GM18870 (cell line): ENCODE measurements around the gene METTL21C.

Source experiments
- ATAC-seq: cut with Tn5 transposase; IDR thresholded peaks from one replicate; pipeline ENCODE4 v1.9.1; 2021; ENCODE audit warnings: moderate library complexity; ENCODE audit not compliant: unreplicated experiment

Gene METTL21C

DNA sequence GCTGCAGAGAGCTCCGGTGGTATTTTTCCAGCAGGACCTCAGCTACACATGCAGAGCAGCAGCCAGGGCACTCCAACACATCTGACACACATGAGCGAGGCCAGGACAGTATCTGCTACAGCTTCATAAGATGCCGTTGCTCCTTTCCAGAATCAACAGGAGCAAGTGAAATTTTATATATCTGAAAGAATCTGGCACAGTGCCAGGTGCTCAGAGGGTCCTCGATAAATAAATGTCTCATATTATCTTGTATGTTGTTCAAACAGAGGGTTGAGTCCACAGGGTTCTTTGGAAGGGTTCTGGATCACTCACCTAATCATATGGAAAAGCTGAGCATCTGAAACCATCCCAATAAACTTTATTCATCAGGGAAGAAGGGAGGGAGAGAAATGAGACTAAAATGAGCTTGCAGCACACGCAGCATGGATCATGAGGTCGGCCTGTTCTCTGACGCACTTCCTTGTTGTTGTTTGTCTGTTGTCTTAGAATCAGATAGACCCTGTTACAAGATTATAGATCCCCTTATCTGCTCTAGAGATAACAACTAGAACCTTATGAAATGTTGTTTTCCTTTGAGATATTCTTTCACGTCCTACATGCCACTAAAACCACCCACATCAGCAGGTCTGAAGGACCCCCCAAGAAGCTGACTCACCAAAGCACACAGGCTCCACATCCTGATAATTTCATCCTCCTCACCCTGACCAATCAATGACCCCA is 3.2 kb upstream of the METTL21C start:
- ATAC-seq, result no peak

DNA sequence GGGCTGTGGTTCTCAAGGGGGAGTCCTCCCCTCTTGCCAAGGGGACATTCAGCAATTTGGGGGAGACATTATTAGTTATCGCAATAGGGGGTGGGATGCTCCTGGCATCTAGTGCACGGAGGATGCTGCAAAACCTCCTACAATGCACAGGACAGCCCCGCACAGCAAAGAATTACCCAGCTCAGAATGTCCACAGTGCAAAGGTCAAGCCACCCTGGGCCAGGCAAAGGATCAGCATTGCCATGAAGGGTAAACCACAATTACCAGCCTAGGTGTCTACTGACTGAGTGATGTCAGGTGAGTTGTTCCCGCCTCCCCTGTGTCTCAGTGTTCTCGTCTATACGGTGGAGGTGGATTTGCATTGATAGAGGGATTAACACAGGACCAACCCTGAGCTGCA is 2.4 kb upstream of the METTL21C start:
- no peak for ATAC-seq

GRCh38 chr13:102696465-102696864 is 1.6 kb upstream of the METTL21C start:
- ATAC-seq, result no peak

GRCh38 chr13:102693776-102694175 is 1.1 kb downstream of the METTL21C start:
- ATAC-seq, result no peak

GRCh38 chr13:102693250-102693649 is 1.6 kb downstream of the METTL21C start:
- no peak for ATAC-seq

- ATAC-seq, result no peak
Measured at GRCh38 chr13:102692491-102692826, 2.4 kb downstream of the METTL21C start.

GRCh38 chr13:102690883-102691282 is 4.0 kb downstream of the METTL21C start:
- ATAC-seq, result no peak

- ATAC-seq, result no peak
Measured at GRCh38 chr13:102688306-102688973, 6.4 kb downstream of the METTL21C start.

DNA sequence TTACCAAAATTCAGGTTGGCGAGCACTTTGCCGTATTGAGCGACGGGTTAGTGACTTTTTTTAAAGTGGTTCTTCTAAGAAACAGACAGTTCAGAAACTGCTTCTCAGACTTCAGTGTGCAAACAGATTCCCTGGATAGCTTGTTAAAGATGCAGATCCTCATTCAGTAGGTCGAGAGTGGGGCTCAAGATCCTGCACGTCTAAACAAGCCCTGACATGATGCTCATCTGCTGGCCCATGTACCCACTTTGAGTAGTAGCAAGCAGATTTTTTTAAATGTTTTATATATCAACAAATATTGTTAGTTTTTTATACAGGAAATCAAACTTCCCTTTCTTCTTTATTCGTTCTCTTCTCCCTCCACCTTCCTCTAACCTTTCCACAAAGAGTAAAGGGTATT is 7.3 kb downstream of the METTL21C start:
- no peak for ATAC-seq

- no peak for ATAC-seq
Measured at GRCh38 chr13:102686024-102686423, 8.8 kb downstream of the METTL21C start.

- no peak for ATAC-seq
Measured at GRCh38 chr13:102683637-102684036, 11.2 kb downstream of the METTL21C start.

DNA sequence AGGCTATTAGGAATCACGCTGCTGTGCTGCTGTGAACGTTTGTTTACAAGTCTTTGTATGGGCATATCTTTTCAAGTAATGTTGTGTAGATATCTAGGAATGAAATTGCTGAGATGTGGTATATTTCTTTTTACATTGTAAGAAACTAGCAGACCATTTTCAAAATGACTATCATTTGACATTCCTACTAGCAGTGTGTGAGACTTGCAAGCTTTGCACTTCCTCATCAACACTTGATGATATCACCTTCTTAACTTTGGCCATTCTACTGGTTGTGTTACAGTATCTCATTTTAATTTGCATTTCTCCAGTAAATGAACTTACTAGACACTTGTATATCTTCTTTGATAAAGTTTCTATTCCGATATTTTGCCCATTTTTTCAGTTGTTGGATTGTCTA is 12.1 kb downstream of the METTL21C start:
- ATAC-seq, result no peak

DNA sequence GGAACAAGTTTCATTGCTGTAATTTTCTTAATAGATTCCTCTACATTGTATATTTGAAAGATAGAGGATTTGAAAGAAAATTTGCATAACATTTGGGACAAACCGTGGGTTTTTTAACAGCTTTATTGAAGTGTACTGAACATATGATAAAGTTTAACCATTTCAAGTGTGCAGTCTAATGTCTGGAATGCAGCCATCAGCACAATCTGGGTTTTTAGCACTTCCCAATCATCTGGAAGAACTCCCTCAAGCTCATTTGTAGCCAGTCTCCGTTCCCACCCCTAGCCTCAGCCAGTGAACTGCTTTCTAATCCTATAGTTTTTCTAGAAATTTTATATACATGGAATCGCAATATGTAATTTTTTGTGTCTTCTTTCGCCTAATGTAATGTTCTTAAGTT is 12.6 kb downstream of the METTL21C start:
- ATAC-seq, result no peak

DNA sequence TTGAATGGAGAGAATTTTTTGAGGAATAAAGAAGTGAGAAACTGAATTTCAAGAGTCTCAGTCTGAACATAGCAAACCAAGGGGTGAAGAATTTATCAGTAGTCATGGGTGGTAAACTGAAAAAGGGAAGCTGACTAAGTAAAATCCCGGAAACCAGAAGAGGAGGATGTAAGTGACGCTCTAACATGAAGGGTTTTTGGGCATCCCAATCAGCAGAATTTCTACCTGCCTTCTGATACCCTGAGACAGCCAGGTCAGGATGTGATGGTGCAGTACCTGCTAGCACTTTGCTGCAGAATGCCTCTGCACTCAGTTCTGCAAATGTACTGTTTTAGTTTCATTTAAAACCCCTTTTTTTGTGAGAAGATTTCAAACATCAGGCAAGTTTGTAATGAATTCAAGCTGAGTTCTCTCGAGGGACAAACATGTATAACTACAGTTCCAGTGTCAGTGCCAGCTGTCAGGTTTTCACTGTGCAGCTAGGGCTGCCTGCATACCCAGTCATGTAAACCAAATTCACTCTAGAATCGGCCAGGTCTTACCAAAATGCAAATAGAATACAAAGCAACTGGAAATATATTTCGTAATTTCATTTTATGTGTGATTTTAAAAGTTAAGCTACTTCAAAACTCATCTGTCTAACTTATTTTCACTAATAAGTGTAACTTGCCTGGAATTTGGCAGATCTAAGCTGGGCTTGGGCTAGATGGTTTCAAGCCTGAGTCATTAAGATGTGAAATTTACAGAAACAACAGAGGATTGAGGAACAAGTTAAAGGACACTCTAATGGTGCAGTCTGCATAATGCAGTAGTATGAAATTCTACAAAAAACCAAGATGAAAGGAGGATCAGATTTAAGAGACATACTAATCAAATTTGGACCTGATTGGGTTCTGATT is 13.8 kb downstream of the METTL21C start:
- no peak for ATAC-seq

DNA sequence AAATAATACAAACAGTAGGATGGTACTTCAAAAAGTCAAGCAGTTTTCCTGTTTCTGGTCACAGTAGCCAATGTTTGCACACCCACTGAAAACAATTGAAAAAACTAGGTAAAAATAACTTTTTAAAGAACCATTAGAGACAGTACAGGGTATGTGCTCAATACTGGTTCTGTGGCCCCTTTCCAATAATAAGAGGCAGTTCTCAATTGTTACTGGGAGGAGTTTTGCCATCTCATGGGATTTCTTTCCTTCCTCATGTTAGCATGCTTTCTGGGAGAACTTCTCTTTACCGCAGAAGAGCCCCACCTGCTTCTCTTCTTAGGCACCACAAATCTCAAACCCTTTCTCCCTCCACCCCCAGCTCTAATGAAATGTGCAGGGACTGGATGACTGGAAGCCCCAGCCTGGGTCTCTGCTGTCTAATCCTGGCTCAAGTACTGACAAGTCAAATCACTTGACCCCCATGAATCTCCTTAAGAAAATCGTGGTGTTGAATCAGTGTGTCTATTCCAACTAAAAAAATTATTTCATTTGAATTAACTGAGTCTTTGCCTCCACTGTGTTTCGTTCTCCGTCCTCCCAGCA is 14.6 kb downstream of the METTL21C start:
- no peak for ATAC-seq

- ATAC-seq, result no peak
Measured at GRCh38 chr13:102679449-102680132, 15.3 kb downstream of the METTL21C start.

DNA sequence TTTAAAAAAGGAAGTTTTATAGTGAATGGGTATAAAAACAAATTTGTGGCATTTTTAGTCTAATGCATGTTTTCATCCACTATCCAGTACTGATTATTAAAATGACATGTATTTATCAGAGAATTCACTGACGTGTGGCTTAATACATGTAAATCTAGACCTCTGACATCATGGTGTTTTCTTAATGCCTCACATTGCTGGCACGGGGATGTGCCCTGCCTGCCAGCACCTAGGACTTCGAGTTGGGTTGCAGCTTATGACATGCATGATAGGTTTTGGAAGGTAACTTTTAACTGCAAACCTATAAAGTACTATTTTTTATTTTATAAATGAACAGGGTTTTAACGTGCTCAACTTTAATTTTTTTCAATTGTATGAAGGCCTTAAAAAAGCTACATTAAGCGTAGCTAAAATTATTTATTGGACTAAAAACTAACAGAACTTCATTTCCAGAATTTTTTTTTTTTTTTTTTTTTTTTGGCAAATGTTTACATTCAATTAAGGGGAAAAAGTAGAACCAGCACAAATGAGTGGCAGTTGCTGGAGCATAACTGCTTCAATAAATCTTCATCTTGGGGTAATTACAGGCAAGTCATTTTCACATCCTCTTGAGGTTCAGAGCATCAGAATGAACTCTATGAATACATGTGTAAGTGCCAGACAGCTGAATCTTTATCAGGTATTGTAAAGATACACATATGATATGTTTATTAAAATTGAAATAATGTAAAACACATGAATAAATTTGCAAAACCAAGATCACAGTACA is 16.3 kb downstream of the METTL21C start:
- no peak for ATAC-seq

DNA sequence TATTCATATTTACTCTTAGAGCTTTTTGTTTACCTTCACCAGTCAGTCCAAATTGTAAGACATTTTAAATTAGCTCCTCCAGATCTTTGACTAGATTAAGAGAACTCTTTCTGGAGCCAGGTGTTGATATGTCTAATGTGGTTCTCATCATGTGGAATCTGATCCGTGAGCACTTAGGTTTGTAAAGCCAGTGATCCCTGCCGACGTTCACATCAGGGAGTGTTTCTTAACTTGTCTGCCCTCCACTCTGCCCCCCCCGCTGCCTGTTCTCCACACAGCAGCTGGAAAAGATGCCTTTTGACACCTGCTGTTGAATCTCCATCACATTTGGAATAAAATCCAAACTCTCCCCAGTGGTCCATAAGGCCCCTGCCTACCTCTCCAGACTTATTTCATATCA is 17.7 kb downstream of the METTL21C start:
- ATAC-seq, result no peak

DNA sequence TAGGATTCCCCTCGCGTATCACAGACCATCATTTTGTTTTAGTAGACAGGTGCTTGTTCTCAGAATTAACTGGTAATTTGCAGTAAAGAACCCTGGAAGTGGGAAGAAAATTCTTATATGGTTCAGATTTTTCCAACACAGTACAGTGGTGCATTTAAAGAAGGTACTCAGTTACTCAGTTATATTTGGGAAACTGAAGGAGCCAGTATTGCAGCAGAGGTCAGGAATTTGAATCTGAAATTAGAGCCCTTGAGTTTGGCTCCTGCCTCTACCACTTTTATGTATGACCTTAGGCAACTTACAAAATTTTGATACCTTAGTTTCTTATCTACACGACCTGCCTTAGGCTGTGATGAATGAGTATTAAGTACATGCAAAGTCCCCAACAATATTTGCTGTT is 19.7 kb downstream of the METTL21C start:
- no peak for ATAC-seq

DNA sequence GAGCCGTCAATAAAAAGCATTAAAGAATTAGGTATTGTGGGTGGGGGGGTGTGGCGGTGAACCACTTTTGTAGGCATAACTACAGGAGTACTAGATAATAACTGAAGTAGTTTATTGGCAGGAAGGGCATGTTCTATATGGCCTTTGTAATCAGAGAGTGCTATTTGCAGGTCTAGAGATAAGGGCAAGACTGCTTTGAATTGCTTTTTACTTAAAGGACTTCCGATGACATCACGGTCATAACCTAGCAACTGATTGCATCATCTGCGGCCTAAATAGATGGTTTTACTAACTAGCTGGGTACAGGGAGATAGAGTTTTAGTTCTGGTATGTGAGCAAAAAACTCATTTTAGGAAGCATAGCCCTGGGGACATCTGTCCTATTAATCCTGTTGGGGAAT is 24.7 kb downstream of the METTL21C start:
- ATAC-seq, result no peak
